H1 (cell line): ENCODE data around the gene CPLANE1. TPM values are rescaled to one million over a fixed set of nuclear protein-coding genes. Genes with fewer than 3 reads are reported as not detected.

Source experiments
- KDM4A ChIP-seq: IDR thresholded peaks from one replicate; pipeline ENCODE4 v1.7.1; 2012; ENCODE audit warnings: low read depth, mild to moderate bottlenecking, moderate library complexity, low read length, inconsistent platforms; ENCODE audit not compliant: severe bottlenecking
- NANOG ChIP-seq: IDR thresholded peaks from 2 replicates; pipeline ENCODE4 v1.6.1; 2011; ENCODE audit warnings: low read length, low read depth, mild to moderate bottlenecking, inconsistent platforms; ENCODE audit not compliant: insufficient read depth, poor library complexity, severe bottlenecking
- PHF8 ChIP-seq: fragments of 200-600 bp; sonication (generic); conservative IDR thresholded peaks from 2 replicates; pipeline ENCODE4 v1.7.1; 2012; ENCODE audit warnings: low read depth, mild to moderate bottlenecking, inconsistent platforms, low read length, moderate library complexity
- POLR2A ChIP-seq, 2 experiments: IDR thresholded peaks; 1 replicate in 1 of 2; 2 replicates in 1 of 2; pipeline ENCODE4 v1.6.1; 2011; ENCODE audit warnings: low read depth in 2 of 2, low read length in 2 of 2, mild to moderate bottlenecking in 2 of 2; ENCODE audit errors: control extremely low read depth in 1 of 2
- RNF2 ChIP-seq: fragments of 200-900, 300-1000 bp; sonication (generic); IDR thresholded peaks from 2 replicates; pipeline ENCODE4 v1.7.1; 2016; ENCODE audit warnings: borderline replicate concordance, low read depth, mild to moderate bottlenecking, antibody characterized with exemption, low read length; ENCODE audit not compliant: poor library complexity, severe bottlenecking; ENCODE audit errors: missing control alignments
- SP1 ChIP-seq: IDR thresholded peaks from 2 replicates; pipeline ENCODE4 v1.6.1; 2011; ENCODE audit warnings: low read depth, low read length
- TBP ChIP-seq: IDR thresholded peaks from 2 replicates; pipeline ENCODE4 v1.6.1; 2011; ENCODE audit warnings: low read depth, low read length, improper control_type of control experiment
- polyA plus RNA-seq, 7 experiments: library from polyadenylated mRNA; depleted of rRNA in 3 of 7; stranded (reverse) in 5 of 7; unstranded in 2 of 7; fragments of >200 nt in 5 of 7; fragments of 200-250 nt in 2 of 7; gene quantifications; 1 replicate in 5 of 7; 2 replicates in 1 of 7; 4 replicates in 1 of 7; pipeline versions ENCODE4 v1.2.1 to v1.2.3, GENCODE V29; 2011 to 2013; ENCODE audit warnings: missing spikeins in 2 of 7, mixed read lengths in 2 of 7
- total RNA-seq: library from RNA; stranded (reverse); fragmentation: NEBNext Ultra II Directional; extraction: Animal tissue kit (Norgen Biotek cat#: 25700); gene quantifications from 2 replicates; pipeline ENCODE4 v1.2.1, GENCODE V29; 2021

The CPLANE1 gene
- total and polyA plus RNA-seq, 2 of the 8 experiments (the other 6 are each of a cell fraction or from before 2014, with no cell fraction given) = 2.2 to 8.8 TPM

DNA sequence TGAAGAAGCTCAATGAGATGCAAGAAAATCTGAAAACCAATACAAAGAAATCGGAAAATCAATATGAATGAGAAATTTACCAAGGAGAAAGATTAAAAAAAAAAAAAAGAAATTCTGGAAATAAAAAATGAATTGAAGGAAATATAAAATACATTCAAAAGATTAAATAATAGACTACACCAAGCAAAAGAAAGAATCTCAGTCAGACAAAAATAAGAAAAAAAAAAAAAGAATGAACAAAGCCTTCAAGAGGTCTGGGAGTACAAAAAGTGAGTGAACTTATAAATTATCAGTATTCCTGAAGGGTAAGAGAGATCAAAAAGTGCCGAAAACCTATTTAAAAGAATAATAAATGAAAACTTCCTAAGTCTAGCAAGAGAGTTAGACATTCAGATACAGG, 14.9 kb downstream of the CPLANE1 start (continued):
- TF ChIP-seq SP1 (no peak), TBP (no peak), RNF2 (no peak), POLR2A (IDR thresholded peaks at IDR 0.05; ENCODE audit: control extremely low read depth in 1 of 2, low read depth in 2 of 2, low read length in 2 of 2) (no peak), PHF8 (no peak), NANOG (no peak), KDM4A (no peak)
